Measurements from ENCODE around the gene KPNA3.

The KPNA3 gene

DNA sequence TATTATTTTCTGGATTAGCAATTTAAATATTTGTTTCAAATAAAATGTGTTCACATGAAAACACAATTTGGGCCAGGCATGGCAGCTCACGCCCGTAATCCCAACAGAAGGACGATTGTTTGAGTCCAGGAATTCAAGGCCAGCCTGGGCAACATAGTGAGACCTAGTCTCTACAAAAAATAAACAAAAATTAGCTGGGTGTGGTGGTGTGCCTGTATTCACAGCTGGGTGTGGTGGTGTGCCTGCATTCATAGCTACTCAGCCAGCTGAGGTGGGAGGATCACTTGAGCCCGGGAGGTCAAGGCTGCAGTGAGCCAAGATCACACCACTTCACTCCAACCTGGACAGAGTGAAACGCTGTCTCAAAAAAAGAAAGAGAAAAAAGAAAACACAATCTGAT is 46.4 kb downstream of the KPNA3 start:
- no peak overlapping the region for H2AFZ ChIP-seq (ENCODE audit: low read depth)
- H3K27ac ChIP-seq: no peak overlapping the region
- no peak overlapping the region for H3K9ac ChIP-seq
- H3K4me2 ChIP-seq: no peak overlapping the region
- no peaks in the 10 kb centered on the region for H3K36me3 ChIP-seq (ENCODE audit: insufficient read depth)
- H3K27me3 ChIP-seq (ENCODE audit: insufficient read depth, low read depth): no peaks in the 10 kb centered on the region
- H4K20me1 ChIP-seq (ENCODE audit: insufficient read depth): no peaks in the 10 kb centered on the region
- TF ChIP-seq, protein P1, sequence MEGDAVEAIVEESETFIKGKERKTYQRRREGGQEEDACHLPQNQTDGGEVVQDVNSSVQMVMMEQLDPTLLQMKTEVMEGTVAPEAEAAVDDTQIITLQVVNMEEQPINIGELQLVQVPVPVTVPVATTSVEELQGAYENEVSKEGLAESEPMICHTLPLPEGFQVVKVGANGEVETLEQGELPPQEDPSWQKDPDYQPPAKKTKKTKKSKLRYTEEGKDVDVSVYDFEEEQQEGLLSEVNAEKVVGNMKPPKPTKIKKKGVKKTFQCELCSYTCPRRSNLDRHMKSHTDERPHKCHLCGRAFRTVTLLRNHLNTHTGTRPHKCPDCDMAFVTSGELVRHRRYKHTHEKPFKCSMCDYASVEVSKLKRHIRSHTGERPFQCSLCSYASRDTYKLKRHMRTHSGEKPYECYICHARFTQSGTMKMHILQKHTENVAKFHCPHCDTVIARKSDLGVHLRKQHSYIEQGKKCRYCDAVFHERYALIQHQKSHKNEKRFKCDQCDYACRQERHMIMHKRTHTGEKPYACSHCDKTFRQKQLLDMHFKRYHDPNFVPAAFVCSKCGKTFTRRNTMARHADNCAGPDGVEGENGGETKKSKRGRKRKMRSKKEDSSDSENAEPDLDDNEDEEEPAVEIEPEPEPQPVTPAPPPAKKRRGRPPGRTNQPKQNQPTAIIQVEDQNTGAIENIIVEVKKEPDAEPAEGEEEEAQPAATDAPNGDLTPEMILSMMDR (conservative IDR thresholded peaks at IDR 0.05; ENCODE audit: low read depth, low read length): no peak
- H3K79me2 ChIP-seq (ENCODE audit: insufficient read depth, low read depth): peaks cover 7% of the 10 kb centered on the region; the same call in 1 of the 2 replicates
- no peaks in the 10 kb centered on the region for H3K4me1 ChIP-seq (ENCODE audit: low read depth, poor library complexity, severe bottlenecking)
- H3K4me3 ChIP-seq (IDR thresholded peaks at IDR 0.05; ENCODE audit: insufficient read depth, low read depth, low read length): no peak overlapping the region

DNA sequence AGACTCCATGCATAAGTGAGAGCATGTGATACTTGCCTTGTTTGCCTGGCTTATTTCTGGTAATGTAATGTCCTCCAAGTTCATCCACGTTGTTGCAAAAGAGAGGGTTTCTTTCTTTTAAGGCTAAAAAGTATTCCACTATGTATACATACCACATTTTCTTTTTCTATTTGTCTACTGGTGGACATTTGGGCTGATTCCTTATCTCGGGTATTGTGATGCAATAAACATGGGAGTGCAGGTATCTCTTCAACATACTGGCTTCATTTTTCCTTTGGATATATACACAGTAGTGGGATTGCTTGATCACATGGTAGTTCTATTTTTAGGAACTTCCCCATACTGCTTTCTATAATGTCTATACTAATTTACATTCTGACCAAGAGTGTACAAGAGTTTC is 51.6 kb downstream of the KPNA3 start:
- Histone ChIP-seq H2AFZ (ENCODE audit: low read depth) (no peak overlapping the region), H3K4me1 (ENCODE audit: low read depth, poor library complexity, severe bottlenecking) (no peaks in the 10 kb centered on the region), H3K4me2 (no peak overlapping the region), H3K79me2 (ENCODE audit: insufficient read depth, low read depth) (no peaks in the 10 kb centered on the region), H3K36me3 (ENCODE audit: insufficient read depth) (no peaks in the 10 kb centered on the region), H3K27ac (no peak overlapping the region), H3K27me3 (ENCODE audit: insufficient read depth, low read depth) (no peaks in the 10 kb centered on the region), H3K4me3 (IDR thresholded peaks at IDR 0.05; ENCODE audit: insufficient read depth, low read depth, low read length) (no peak overlapping the region), H4K20me1 (ENCODE audit: insufficient read depth) (no peaks in the 10 kb centered on the region), H3K9ac (no peak overlapping the region)
- TF ChIP-seq, protein P1 (conservative IDR thresholded peaks at IDR 0.05; ENCODE audit: low read depth, low read length): no peak

GRCh38 chr13:49739498-49740187 is 52.8 kb downstream of the KPNA3 start:
- Histone ChIP-seq H3K9ac (no peak overlapping the region), H3K27me3 (ENCODE audit: insufficient read depth, low read depth) (no peaks in the 10 kb centered on the region), H3K4me2 (no peak overlapping the region), H3K36me3 (ENCODE audit: insufficient read depth) (no peaks in the 10 kb centered on the region), H3K4me1 (ENCODE audit: low read depth, poor library complexity, severe bottlenecking) (no peaks in the 10 kb centered on the region), H3K79me2 (ENCODE audit: insufficient read depth, low read depth) (no peaks in the 10 kb centered on the region), H3K4me3 (IDR thresholded peaks at IDR 0.05; ENCODE audit: insufficient read depth, low read depth, low read length) (no peak overlapping the region), H2AFZ (ENCODE audit: low read depth) (no peak overlapping the region), H3K27ac (no peak overlapping the region), H4K20me1 (ENCODE audit: insufficient read depth) (no peaks in the 10 kb centered on the region)
- TF ChIP-seq, protein P1 (conservative IDR thresholded peaks at IDR 0.05; ENCODE audit: low read depth, low read length): no peak

DNA sequence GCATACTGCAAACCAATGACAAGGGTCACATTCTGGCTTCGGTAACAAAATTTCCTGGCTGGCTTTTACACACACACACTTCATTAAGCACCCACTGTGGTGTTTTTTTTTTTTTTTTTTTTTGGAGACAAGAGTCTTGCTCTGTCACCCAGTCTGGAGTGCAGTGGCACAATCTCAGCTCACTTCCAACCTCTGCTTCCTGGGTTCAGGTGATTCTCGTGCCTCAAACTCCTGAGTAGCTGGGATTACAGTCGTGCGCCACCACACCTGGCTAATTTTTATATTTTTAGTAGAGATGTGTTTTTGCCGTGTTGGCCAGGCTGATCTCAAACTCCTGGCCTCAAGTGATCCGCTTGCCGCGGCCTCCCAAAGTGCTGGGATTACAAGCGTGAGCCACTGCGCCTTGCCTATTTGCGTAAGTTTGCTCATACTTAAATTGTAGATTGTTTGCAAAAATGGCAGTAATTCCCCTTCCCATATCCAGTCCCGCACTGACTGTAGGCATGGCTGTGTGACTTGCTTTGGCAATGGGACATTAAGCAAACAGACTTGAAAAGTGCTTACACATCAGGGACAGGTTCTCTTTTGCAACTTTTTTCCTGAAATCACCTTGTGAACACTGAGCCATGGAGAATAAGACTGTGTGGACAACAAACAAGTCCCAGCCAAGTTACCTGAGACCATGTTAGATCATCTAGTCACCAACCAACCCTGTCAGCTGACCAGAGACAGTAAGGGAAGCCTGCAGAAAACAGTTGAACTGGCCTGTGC is 59.1 kb downstream of the KPNA3 start:
- H4K20me1 ChIP-seq (ENCODE audit: insufficient read depth): no peaks in the 10 kb centered on the region
- H3K27ac ChIP-seq: no peak overlapping the region
- no peaks in the 10 kb centered on the region for H3K36me3 ChIP-seq (ENCODE audit: insufficient read depth)
- no peaks in the 10 kb centered on the region for H3K27me3 ChIP-seq (ENCODE audit: insufficient read depth, low read depth)
- H3K4me1 ChIP-seq (ENCODE audit: low read depth, poor library complexity, severe bottlenecking): no peaks in the 10 kb centered on the region
- H3K4me3 ChIP-seq (IDR thresholded peaks at IDR 0.05; ENCODE audit: insufficient read depth, low read depth, low read length): no peak overlapping the region
- no peak overlapping the region for H2AFZ ChIP-seq (ENCODE audit: low read depth)
- no peak overlapping the region for H3K9ac ChIP-seq
- TF ChIP-seq, protein P1 (conservative IDR thresholded peaks at IDR 0.05; ENCODE audit: low read depth, low read length): no peak
- H3K4me2 ChIP-seq: no peak overlapping the region
- no peaks in the 10 kb centered on the region for H3K79me2 ChIP-seq (ENCODE audit: insufficient read depth, low read depth)

All from KMS-11 (cell line).